ENCODE measurements around the gene TFCP2L1. TPM values are rescaled to one million over a fixed set of nuclear protein-coding genes. Genes with fewer than 3 reads are reported as not detected.

TFCP2L1 gene
- total and polyA plus RNA-seq, 9 donors, result 0.05 to 13.8 (median 0.86) TPM; not detected in 1

DNA sequence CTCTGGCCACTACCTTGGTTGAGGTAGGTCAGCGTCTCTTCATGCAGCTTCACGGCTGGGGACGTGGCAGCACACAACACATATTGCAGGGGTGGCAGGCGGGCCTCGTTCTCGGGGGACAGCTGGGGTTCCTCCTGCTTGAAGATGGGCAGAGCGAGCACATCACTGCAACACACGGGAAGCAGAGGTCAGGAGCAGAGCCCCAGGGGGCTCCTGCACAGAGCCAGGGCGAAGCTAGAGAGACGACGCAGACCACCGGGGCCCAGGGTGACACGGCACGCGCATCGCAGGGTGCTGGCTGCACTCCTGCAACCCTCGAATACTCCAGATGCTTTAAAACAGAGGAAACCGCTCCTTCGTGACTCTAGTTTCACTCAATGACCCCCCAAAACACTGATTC is 3.9 kb downstream of the TFCP2L1 start:
- H3K4me3 ChIP-seq, result no peak overlapping the region
- no peaks in the 10 kb centered on the region for H3K36me3 ChIP-seq
- no peaks in the 10 kb centered on the region for H3K9me3 ChIP-seq
- 82 to 86% (median 82%) methylated on average over 19 of the region's 19 CpGs for WGBS, 3 donors
- no peak overlapping the region for H3K27ac ChIP-seq
- no peaks in the 10 kb centered on the region for H3K27me3 ChIP-seq
- DNase-seq, result no peak
- H3K4me1 ChIP-seq (ENCODE audit: insufficient read depth), result peaks cover 2% of the 10 kb centered on the region
- intact Hi-C loops (cut with DNase I), result no loop called here
- TF ChIP-seq EP300 (IDR thresholded peaks at IDR 0.05), result no peak
- TF ChIP-seq CTCF (IDR thresholded peaks at IDR 0.05), result no peak
- TF ChIP-seq POLR2A (IDR thresholded peaks at IDR 0.05), result no peak

- H3K4me3 ChIP-seq, result no peak overlapping the region
- no peak overlapping the region for H3K27ac ChIP-seq
- no peak for TF ChIP-seq CTCF (IDR thresholded peaks at IDR 0.05)
- no peak for TF ChIP-seq POLR2A (IDR thresholded peaks at IDR 0.05)
- TF ChIP-seq EP300 (IDR thresholded peaks at IDR 0.05), result no peak
- no peaks in the 10 kb centered on the region for H3K9me3 ChIP-seq
- WGBS, 3 donors, result 83 to 88% (median 85%) methylated on average over 10 of the region's 10 CpGs
- H3K36me3 ChIP-seq, result no peaks in the 10 kb centered on the region
- peaks cover 2% of the 10 kb centered on the region for H3K4me1 ChIP-seq (ENCODE audit: insufficient read depth)
- intact Hi-C loops (cut with DNase I), result loop anchor here in 1 of 4 donors (10.0 kb wide), 1 partner anchor 305 kb away; no protein-coding TSS in a partner anchor
- DNase-seq, result no peak
- no peaks in the 10 kb centered on the region for H3K27me3 ChIP-seq
Observed at GRCh38 chr2:121279476-121280220, 5.4 kb downstream of the TFCP2L1 start.

GRCh38 chr2:121276341-121276740 is 8.7 kb downstream of the TFCP2L1 start:
- no peak for DNase-seq
- TF ChIP-seq CTCF (IDR thresholded peaks at IDR 0.05) (no peak), POLR2A (IDR thresholded peaks at IDR 0.05) (no peak)
- 90 to 91% (median 91%) methylated on average over 6 of the region's 6 CpGs for WGBS, 3 donors
- Histone ChIP-seq H3K4me1 (ENCODE audit: insufficient read depth) (no peaks in the 10 kb centered on the region), H3K27me3 (no peaks in the 10 kb centered on the region), H3K27ac (no peak overlapping the region), H3K36me3 (no peaks in the 10 kb centered on the region), H3K9me3 (no peaks in the 10 kb centered on the region), H3K4me3 (no peak overlapping the region)
- intact Hi-C loops (cut with DNase I), result loop anchor here in 1 of 4 donors (10.0 kb wide), 1 partner anchor 308 kb away; no protein-coding TSS in a partner anchor

DNA sequence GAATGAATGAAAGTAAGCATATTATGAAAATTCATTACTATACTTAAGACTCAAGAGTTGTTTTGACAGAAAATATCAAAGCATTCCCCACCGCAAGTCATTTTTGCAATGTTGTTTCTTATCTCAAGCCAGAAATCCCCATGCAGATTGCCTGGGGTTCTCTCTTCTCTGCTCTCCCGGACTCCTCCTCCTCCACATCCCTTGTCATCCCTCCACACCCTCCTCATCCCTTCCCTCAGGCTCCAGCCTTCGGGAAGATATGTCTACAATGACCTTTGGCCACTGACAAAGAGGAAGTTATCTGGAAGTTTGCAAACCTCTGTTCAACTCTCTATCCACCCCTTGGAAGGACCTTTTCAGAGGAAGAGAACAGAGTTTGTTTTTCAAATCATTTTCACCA is 11.9 kb downstream of the TFCP2L1 start:
- WGBS, 3 donors, result 9 to 17% (median 16%) methylated on average over 3 of the region's 3 CpGs
- Histone ChIP-seq H3K9me3 (no peaks in the 10 kb centered on the region), H3K27me3 (no peaks in the 10 kb centered on the region), H3K4me1 (ENCODE audit: insufficient read depth) (no peaks in the 10 kb centered on the region), H3K4me3 (no peak overlapping the region), H3K27ac (no peak overlapping the region), H3K36me3 (no peaks in the 10 kb centered on the region)
- DNase-seq, result no peak
- intact Hi-C loops (cut with DNase I), result loop anchor here in 1 of 4 donors (10.0 kb wide), 1 partner anchor 312 kb away; no protein-coding TSS in a partner anchor
- TF ChIP-seq CTCF (IDR thresholded peaks at IDR 0.05), result no peak
- no peak for TF ChIP-seq POLR2A (IDR thresholded peaks at IDR 0.05)
- no peak for TF ChIP-seq EP300 (IDR thresholded peaks at IDR 0.05)
